SK-N-SH treated with all-trans-retinoic acid at 6 μM for 48 hours (cell line): ENCODE results near the gene MOK.

ENCODE experiments used
- ATAC-seq: fragments of 200-7000 bp; cut with Tn5 transposase; 3 replicates; pipeline ENCODE4 v1.9.1; 2020; ENCODE audit warnings: mild to moderate bottlenecking, moderate library complexity
- ARNTL ChIP-seq: fragments of 450-650 bp; formaldehyde crosslinking; IDR thresholded peaks from 2 replicates; pipeline ENCODE4 v1.5.0; 2020; ENCODE audit warnings: low read depth, mild to moderate bottlenecking, moderate library complexity, borderline replicate concordance
- BACH2 ChIP-seq: fragments of 250-450 bp; sonication (Bioruptor Pico); IDR thresholded peaks from 2 replicates; pipeline ENCODE4 v1.9.0; 2021; ENCODE audit warnings: mild to moderate bottlenecking, borderline replicate concordance
- CSDC2 ChIP-seq: fragments of 250-450 bp; sonication (Bioruptor Pico); IDR thresholded peaks from 2 replicates; pipeline ENCODE4 v1.5.0; 2020; ENCODE audit warnings: mild to moderate bottlenecking, moderate library complexity
- CSRNP3 ChIP-seq: fragments of 250-450 bp; sonication (Bioruptor Pico); IDR thresholded peaks from 2 replicates; pipeline ENCODE4 v1.5.1; 2021; ENCODE audit warnings: mild to moderate bottlenecking, moderate library complexity
- ESRRG ChIP-seq: fragments of 250-450 bp; sonication (Bioruptor Pico); IDR thresholded peaks from 2 replicates; pipeline ENCODE4 v1.6.1; 2021; ENCODE audit warnings: mild to moderate bottlenecking
- GLIS3 ChIP-seq: fragments of 250-450 bp; sonication (Bioruptor Pico); IDR thresholded peaks from 2 replicates; pipeline ENCODE4 v1.5.0; 2020; ENCODE audit warnings: mild to moderate bottlenecking, moderate library complexity
- ISL1 ChIP-seq: fragments of 250-450 bp; sonication (Bioruptor Pico); IDR thresholded peaks from 2 replicates; pipeline ENCODE4 v2.1.2; 2022; ENCODE audit warnings: mild to moderate bottlenecking, moderate library complexity
- OSR1 ChIP-seq: fragments of 250-450 bp; sonication (Bioruptor Pico); IDR thresholded peaks from 2 replicates; pipeline ENCODE4 v1.8.0; 2022; ENCODE audit warnings: moderate library complexity, mild to moderate bottlenecking, inconsistent platforms
- POU6F1 ChIP-seq: fragments of 250-450 bp; sonication (Bioruptor Pico); IDR thresholded peaks from 2 replicates; pipeline ENCODE4 v1.8.0; 2021; ENCODE audit warnings: low read depth, mild to moderate bottlenecking, moderate library complexity, borderline replicate concordance
- PPARA ChIP-seq: fragments of 250-450 bp; sonication (Bioruptor Pico); IDR thresholded peaks from 2 replicates; pipeline ENCODE4 v1.5.0; 2020; ENCODE audit warnings: mild to moderate bottlenecking, borderline replicate concordance
- RARB ChIP-seq: fragments of 250-450 bp; sonication (Bioruptor Pico); IDR thresholded peaks from 2 replicates; pipeline ENCODE4 v1.8.0; 2021; ENCODE audit warnings: mild to moderate bottlenecking, moderate library complexity
- SNAI2 ChIP-seq: fragments of 250-450 bp; sonication (Bioruptor Pico); IDR thresholded peaks from 2 replicates; pipeline ENCODE4 v1.5.0; 2020; ENCODE audit warnings: mild to moderate bottlenecking, moderate library complexity
- TCF4 ChIP-seq: fragments of 250-450 bp; sonication (Bioruptor Pico); IDR thresholded peaks from 2 replicates; pipeline ENCODE4 v1.8.0; 2021; ENCODE audit warnings: mild to moderate bottlenecking, moderate library complexity, borderline replicate concordance
- TOX ChIP-seq: fragments of 250-450 bp; sonication (Bioruptor Pico); IDR thresholded peaks from 2 replicates; pipeline ENCODE4 v1.8.0; 2021; ENCODE audit warnings: mild to moderate bottlenecking, moderate library complexity, borderline replicate concordance
- TSHZ2 ChIP-seq: fragments of 250-450 bp; sonication (Bioruptor Pico); IDR thresholded peaks from 2 replicates; pipeline ENCODE4 v1.5.0; 2020; ENCODE audit warnings: mild to moderate bottlenecking, moderate library complexity
- ZC3H10 ChIP-seq: fragments of 250-450 bp; sonication (Bioruptor Pico); IDR thresholded peaks from 2 replicates; pipeline ENCODE4 v1.5.1; 2021; ENCODE audit warnings: mild to moderate bottlenecking, moderate library complexity
- ZFP3 ChIP-seq: fragments of 250-450 bp; sonication (Bioruptor Pico); IDR thresholded peaks from 2 replicates; pipeline ENCODE4 v1.5.0; 2020; ENCODE audit warnings: mild to moderate bottlenecking, moderate library complexity
- ZNF70 ChIP-seq: fragments of 450-650 bp; formaldehyde crosslinking; IDR thresholded peaks from 2 replicates; pipeline ENCODE4 v1.5.0; 2020; ENCODE audit warnings: mild to moderate bottlenecking, moderate library complexity
- ZNF8 ChIP-seq: fragments of 450-650 bp; formaldehyde crosslinking; IDR thresholded peaks from 2 replicates; pipeline ENCODE4 v1.5.0; 2020; ENCODE audit warnings: mild to moderate bottlenecking, moderate library complexity

Gene MOK

GRCh38 chr14:102236026-102236425, 68.9 kb downstream of the MOK start:
- no peak for TF ChIP-seq TSHZ2 (CRISPR knock-in tag)
- no peak for TF ChIP-seq OSR1 (CRISPR knock-in tag)
- TF ChIP-seq RARB = no peak
- no peak for TF ChIP-seq ZNF8
- TF ChIP-seq PPARA (CRISPR knock-in tag) = no peak
- TF ChIP-seq ZFP3 (CRISPR knock-in tag) = no peak

GRCh38 chr14:102235275-102235897, 69.6 kb downstream of the MOK start:
- no peak for TF ChIP-seq TOX (CRISPR knock-in tag)
- TF ChIP-seq ISL1 = no peak
- no peak for TF ChIP-seq TSHZ2 (CRISPR knock-in tag)
- no peak for TF ChIP-seq ZNF70
- no peak for TF ChIP-seq ZNF8
- no peak for TF ChIP-seq BACH2 (CRISPR knock-in tag)
- no peak for TF ChIP-seq CSRNP3 (CRISPR knock-in tag)
- TF ChIP-seq ESRRG (CRISPR knock-in tag) = no peak
- TF ChIP-seq OSR1 (CRISPR knock-in tag) = no peak
- no peak for TF ChIP-seq POU6F1 (CRISPR knock-in tag)
- no peak for TF ChIP-seq RARB
- TF ChIP-seq ARNTL (CRISPR knock-in tag) = no peak
- TF ChIP-seq CSDC2 = no peak
- TF ChIP-seq TCF4 (CRISPR knock-in tag) = no peak
- TF ChIP-seq GLIS3 (CRISPR knock-in tag) = no peak
- no peak for TF ChIP-seq PPARA (CRISPR knock-in tag)
- no peak for TF ChIP-seq SNAI2 (CRISPR knock-in tag)
- no peak for TF ChIP-seq ZFP3 (CRISPR knock-in tag)
- no peak for TF ChIP-seq ZC3H10
- ATAC-seq = peak; percentile 96

More at GRCh38 chr14:102236026-102236425, 68.9 kb downstream of the MOK start:
- ATAC-seq = no peak

- TF ChIP-seq TOX (CRISPR knock-in tag) = no peak
- no peak for TF ChIP-seq POU6F1 (CRISPR knock-in tag)
- no peak for TF ChIP-seq SNAI2 (CRISPR knock-in tag)
- no peak for TF ChIP-seq ZNF8
- no peak for TF ChIP-seq ESRRG (CRISPR knock-in tag)
- no peak for TF ChIP-seq ZFP3 (CRISPR knock-in tag)
- TF ChIP-seq CSDC2 = no peak
- no peak for TF ChIP-seq OSR1 (CRISPR knock-in tag)
- TF ChIP-seq ISL1 = no peak
- ATAC-seq = no peak
Measured at GRCh38 chr14:102234331-102235264, 70.4 kb downstream of the MOK start.
